Stomach (tissue), 9 donors: ENCODE results near the gene COG8. TPM values are rescaled to one million over a fixed set of nuclear protein-coding genes. Genes with fewer than 3 reads are reported as not detected.

ENCODE experiments used
- DNase-seq, 2 donors: peaks; one replicate each; pipeline versions ENCODE4 v3.0.0 to v3.0.0-alpha.2; 2013 to 2019
- H3K27ac ChIP-seq, 5 donors: fragments of 200-600 bp in 4 of 5; sonication (generic) in 4 of 5; one replicate each; pipeline ENCODE4 v1.5.1; 2013 to 2019; ENCODE audit warnings: mild to moderate bottlenecking in 1 of 5, moderate library complexity in 1 of 5
- H3K27me3 ChIP-seq, 3 donors: fragments of 200-600 bp; sonication (generic); one replicate each; pipeline ENCODE4 v1.5.1; 2017 to 2019; ENCODE audit warnings: mixed run types in 1 of 3
- H3K36me3 ChIP-seq, 4 donors: fragments of 200-600 bp; sonication (generic); 1 replicate in 3 of 4; 2 replicates in 1 of 4; pipeline ENCODE4 v1.5.1; 2016 to 2019
- H3K4me1 ChIP-seq, 4 donors: fragments of 200-600 bp; sonication (generic); one replicate each; pipeline ENCODE4 v1.5.1; 2016 to 2019
- H3K4me3 ChIP-seq, 4 donors: fragments of 200-600 bp; sonication (generic) in 3 of 4; one replicate each; pipeline ENCODE4 v1.5.1; 2016 to 2019; ENCODE audit warnings: mild to moderate bottlenecking in 1 of 4
- H3K9me3 ChIP-seq, 4 donors: fragments of 200-600 bp; sonication (generic); one replicate each; pipeline ENCODE4 v1.5.1; 2016 to 2019
- EP300 ChIP-seq: sonication (generic); formaldehyde crosslinking; IDR thresholded peaks from one replicate; pipeline ENCODE4 v1.6.1; 2017; ENCODE audit warnings: antibody characterized with exemption
- POLR2A ChIP-seq, 4 donors: fragments of 450-650 bp; IDR thresholded peaks; one replicate each; pipeline ENCODE4 v1.6.1; 2016; ENCODE audit warnings: antibody characterized with exemption in 4 of 4, control low read depth in 2 of 4, mild to moderate bottlenecking in 1 of 4, moderate library complexity in 1 of 4
- POLR2AphosphoS5 ChIP-seq, 3 donors: sonication (generic); formaldehyde crosslinking; IDR thresholded peaks; one replicate each; pipeline ENCODE4 v1.6.1; 2016; ENCODE audit warnings: antibody characterized with exemption in 3 of 3
- WGBS, 5 donors: extraction: QIAGEN DNeasy Blood & Tissue Kit in 3 of 5; methylation state at CpG; one replicate each; pipeline versions ENCODE4 v1.1.5 to v1.1.7; 2013 to 2018; 5-methylcytosine and 5-hydroxymethylcytosine counted together
- intact Hi-C: fragments of 100-400 bp; cut with DNase I; formaldehyde crosslinking; loops from one replicate; pipeline ENCODE4 v1.15.1; 2023; ENCODE audit warnings: low total_unique reads
- polyA plus RNA-seq, 3 donors: library from polyadenylated mRNA; stranded (reverse); fragments of 200-250 nt; gene quantifications; one replicate each; pipeline ENCODE4 v1.2.3, GENCODE V29; 2013
- total RNA-seq, 5 donors: library from RNA; depleted of rRNA; stranded (reverse); fragments of >200 nt; gene quantifications; one replicate each; pipeline versions ENCODE4 v1.1.0 to v1.2.3, GENCODE V29; 2014 to 2016
- TF ChIP-seq, protein P1 (sequence below), 7 experiments: fragments of 450-650 bp in 4 of 7; fragments of 200-600 bp in 3 of 7; sonication (generic) in 3 of 7; IDR thresholded peaks; one replicate each; pipeline ENCODE4 v1.5.1; 2016 to 2019; ENCODE audit warnings: antibody characterized with exemption in 7 of 7, control low read depth in 2 of 7, mild to moderate bottlenecking in 1 of 7
- donor health status: healthy with polysubstance abuse.
- donor health status: Bipolar disorder and iron deficiency.
- donor health status: healthy.

COG8 gene
- total and polyA plus RNA-seq, 8 donors, result 11.1 to 167 (median 22.3) TPM

DNA sequence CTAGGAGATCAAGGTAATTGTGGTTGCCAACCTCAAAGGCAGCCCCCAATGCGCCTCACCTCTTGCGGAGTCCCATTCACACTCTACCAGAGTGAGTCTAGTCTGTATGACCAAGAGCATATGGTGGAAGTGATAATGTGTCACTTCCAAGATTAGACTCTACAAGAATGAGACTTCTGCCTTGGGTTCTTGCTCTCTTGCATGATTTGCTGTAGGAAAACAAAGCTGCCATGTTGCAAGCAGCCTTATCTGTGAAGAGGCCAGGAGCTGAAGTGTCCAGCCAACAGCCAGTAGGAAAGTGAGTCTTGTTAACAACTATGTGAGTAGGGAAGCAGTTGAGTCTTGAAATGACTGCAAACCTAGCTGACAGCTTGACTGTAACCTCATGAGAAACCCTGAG is 43.1 kb upstream of the COG8 start:
- intact Hi-C loops, result no loop called here
- Histone ChIP-seq H3K36me3 (peaks cover 10 to 68% (median 66%) of the 10 kb centered on the region in 4 donors), H3K27ac (no peak overlapping the region), H3K4me1 (peaks cover 14 to 48% (median 31%) of the 10 kb centered on the region in 4 donors), H3K27me3 (no peaks in the 10 kb centered on the region), H3K4me3 (no peak overlapping the region), H3K9me3 (no peaks in the 10 kb centered on the region)
- 96 to 100% (median 99%) methylated on average over 2 of the region's 2 CpGs for WGBS, 5 donors
- DNase-seq, result no peak
- TF ChIP-seq EP300, result no peak
- TF ChIP-seq POLR2A (IDR thresholded peaks at IDR 0.05), result no peak
- TF ChIP-seq, protein P1, sequence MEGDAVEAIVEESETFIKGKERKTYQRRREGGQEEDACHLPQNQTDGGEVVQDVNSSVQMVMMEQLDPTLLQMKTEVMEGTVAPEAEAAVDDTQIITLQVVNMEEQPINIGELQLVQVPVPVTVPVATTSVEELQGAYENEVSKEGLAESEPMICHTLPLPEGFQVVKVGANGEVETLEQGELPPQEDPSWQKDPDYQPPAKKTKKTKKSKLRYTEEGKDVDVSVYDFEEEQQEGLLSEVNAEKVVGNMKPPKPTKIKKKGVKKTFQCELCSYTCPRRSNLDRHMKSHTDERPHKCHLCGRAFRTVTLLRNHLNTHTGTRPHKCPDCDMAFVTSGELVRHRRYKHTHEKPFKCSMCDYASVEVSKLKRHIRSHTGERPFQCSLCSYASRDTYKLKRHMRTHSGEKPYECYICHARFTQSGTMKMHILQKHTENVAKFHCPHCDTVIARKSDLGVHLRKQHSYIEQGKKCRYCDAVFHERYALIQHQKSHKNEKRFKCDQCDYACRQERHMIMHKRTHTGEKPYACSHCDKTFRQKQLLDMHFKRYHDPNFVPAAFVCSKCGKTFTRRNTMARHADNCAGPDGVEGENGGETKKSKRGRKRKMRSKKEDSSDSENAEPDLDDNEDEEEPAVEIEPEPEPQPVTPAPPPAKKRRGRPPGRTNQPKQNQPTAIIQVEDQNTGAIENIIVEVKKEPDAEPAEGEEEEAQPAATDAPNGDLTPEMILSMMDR (IDR thresholded peaks at IDR 0.05), result no peak
- no peak for TF ChIP-seq POLR2AphosphoS5 (IDR thresholded peaks at IDR 0.05)

DNA sequence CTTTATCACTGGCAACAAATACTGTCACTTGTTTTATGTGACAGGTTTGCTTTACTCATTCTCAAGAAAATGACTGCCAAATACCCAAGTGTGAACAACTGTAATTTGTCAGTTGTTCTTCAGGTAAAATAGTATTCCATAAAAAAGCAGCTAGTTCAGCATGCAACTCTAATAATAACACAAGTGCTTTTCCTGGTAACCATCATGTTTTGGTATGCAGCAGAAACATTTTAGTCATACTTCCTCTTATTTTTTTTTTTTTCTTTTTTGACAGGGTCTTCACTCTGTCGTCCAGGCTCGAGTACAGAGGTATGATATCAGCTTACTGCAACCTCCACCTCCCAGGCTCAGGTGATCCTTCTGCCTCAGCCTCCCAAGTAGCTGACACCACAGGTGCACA is 41.9 kb upstream of the COG8 start:
- Histone ChIP-seq H3K9me3 (no peaks in the 10 kb centered on the region), H3K27me3 (no peaks in the 10 kb centered on the region), H3K4me1 (peaks cover 14 to 46% (median 30%) of the 10 kb centered on the region in 4 donors), H3K27ac (no peak overlapping the region), H3K4me3 (no peak overlapping the region), H3K36me3 (peaks cover 10 to 77% (median 72%) of the 10 kb centered on the region in 4 donors)
- intact Hi-C loops, result no loop called here
- WGBS, 5 donors, result 50 to 88% (median 65%) methylated on average over 2 of the region's 2 CpGs
- no peak for DNase-seq
- TF ChIP-seq, protein P1 (IDR thresholded peaks at IDR 0.05), result no peak
- no peak for TF ChIP-seq POLR2AphosphoS5 (IDR thresholded peaks at IDR 0.05)
- no peak for TF ChIP-seq POLR2A (IDR thresholded peaks at IDR 0.05)
- no peak for TF ChIP-seq EP300

DNA sequence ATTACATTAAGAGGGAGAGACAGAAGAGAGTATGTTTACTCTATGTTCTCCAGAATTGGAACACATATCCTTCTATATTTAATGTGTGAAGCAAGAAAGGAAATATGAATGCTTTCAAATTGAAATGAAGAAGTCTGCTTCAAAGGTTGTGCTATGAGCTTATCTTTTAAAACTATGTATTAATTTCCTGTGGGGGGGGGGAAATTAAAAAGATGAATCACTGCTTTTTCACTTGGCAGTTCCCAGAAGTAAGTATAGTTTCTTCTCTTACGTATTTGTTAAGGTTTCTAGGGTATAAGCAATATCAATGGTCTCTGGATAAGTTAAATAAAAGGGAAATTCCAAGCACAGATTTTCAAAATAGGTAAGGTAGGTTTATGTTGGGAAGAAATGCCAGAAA is 39.4 kb upstream of the COG8 start:
- WGBS, 5 donors, result 59 to 84% (median 75%) methylated on average over 1 of the region's 1 CpG
- H3K36me3 ChIP-seq, result peaks cover 10 to 81% (median 76%) of the 10 kb centered on the region in 4 donors

DNA sequence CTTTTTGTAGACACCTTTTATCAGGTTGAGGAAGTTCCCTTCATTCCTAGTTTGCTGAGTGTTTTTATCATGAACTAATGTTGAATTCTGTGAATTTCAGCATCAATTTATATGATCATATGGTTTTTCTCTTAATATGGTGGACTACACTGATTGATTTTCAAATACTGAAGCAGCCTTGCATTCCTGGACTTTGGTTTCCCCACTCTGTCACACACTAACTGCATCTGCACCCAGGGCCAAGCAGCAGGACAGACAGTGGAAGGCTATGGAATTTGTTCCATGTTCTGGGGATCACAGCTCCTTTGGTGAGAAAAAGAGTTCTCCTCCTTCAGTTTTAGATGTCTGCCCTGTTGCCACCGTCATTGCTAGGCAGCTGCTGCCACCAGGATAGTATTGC is 38.7 kb upstream of the COG8 start:
- H3K4me1 ChIP-seq, result peaks cover 0 to 26% (median 9%) of the 10 kb centered on the region in 4 donors
- no peak for DNase-seq
- H3K4me3 ChIP-seq, result no peak overlapping the region
- no peaks in the 10 kb centered on the region for H3K9me3 ChIP-seq
- no peak overlapping the region for H3K27ac ChIP-seq
- WGBS, 5 donors, result 90 to 96% (median 94%) methylated on average over 1 of the region's 1 CpG
- no peaks in the 10 kb centered on the region for H3K27me3 ChIP-seq
- peaks cover 10 to 79% (median 72%) of the 10 kb centered on the region in 4 donors for H3K36me3 ChIP-seq
- intact Hi-C loops, result no loop called here
- no peak for TF ChIP-seq POLR2AphosphoS5 (IDR thresholded peaks at IDR 0.05)
- TF ChIP-seq, protein P1 (IDR thresholded peaks at IDR 0.05), result no peak
- no peak for TF ChIP-seq POLR2A (IDR thresholded peaks at IDR 0.05)
- no peak for TF ChIP-seq EP300

More for the DNA sequence above, 39.4 kb upstream of the COG8 start:
- peaks cover under 1 to 30% (median 11%) of the 10 kb centered on the region in 4 donors for H3K4me1 ChIP-seq
- DNase-seq, result no peak
- intact Hi-C loops, result no loop called here
- no peak overlapping the region for H3K27ac ChIP-seq
- no peaks in the 10 kb centered on the region for H3K27me3 ChIP-seq
- no peaks in the 10 kb centered on the region for H3K9me3 ChIP-seq
- no peak overlapping the region for H3K4me3 ChIP-seq
- TF ChIP-seq POLR2A (IDR thresholded peaks at IDR 0.05) (no peak), POLR2AphosphoS5 (IDR thresholded peaks at IDR 0.05) (no peak), EP300 (no peak)
- TF ChIP-seq, protein P1 (IDR thresholded peaks at IDR 0.05), result no peak
